Measurements from ENCODE around the gene DNALI1.
"Not testable (repeated sequence)": the region's sequence is repeated elsewhere in the genome, so short reads cannot be mapped to it uniquely, and the experiment has no call there.

DNALI1 gene

GRCh38 chr1:37553927-37554808 is 2.6 kb upstream of the DNALI1 start, which contains the start of gene SNIP1:
Gene SNIP1, minus strand, starts transcription at chr1:37554293. Its CDS starts 64 bp downstream, at chr1:37554229.
- DNase-seq (ENCODE audit: low read depth) = peak; percentile 86

DNA sequence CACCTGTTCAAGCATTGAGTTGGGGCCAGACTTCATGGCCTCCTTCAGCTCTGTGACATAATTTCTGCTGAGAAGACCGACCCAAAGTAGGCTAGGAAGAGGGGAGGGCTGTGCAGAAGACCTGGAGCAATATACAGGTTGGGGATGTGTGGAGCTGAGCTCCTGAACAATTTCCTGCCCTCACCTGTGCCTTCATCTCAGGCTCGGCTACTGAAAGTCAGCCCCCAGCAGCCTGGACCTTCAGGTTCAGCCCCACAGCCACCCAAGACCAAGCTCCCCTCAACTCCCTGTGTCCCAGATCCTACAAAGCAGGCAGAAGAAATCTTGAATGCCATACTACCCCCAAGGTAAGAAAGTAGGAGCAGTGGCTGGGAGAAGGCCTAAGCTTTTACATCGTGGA is 662 bp downstream of the DNALI1 start:
- DNase-seq (ENCODE audit: low read depth) = no peak

GRCh38 chr1:37558411-37558810 is 1.7 kb downstream of the DNALI1 start:
- DNase-seq (ENCODE audit: low read depth) = no peak

DNA sequence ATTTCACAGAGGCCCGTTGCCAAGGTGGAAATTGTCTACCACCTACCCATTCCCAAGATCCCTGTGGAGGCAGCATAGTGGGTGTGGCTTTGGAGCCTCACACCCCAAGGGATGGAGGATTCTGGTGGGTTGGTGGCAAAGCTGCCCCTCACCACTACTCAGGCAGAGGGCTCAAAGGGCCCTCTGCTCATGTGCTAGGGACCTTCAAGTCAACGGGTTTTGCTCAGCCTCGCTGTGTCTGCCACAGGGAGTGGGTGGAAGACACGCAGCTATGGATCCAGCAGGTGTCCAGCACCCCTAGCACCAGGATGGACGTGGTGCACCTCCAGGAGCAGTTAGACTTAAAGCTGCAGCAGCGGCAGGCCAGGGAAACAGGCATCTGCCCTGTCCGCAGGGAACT is 2.3 kb downstream of the DNALI1 start:
- no peak for DNase-seq (ENCODE audit: low read depth)

GRCh38 chr1:37559957-37560379 is 3.2 kb downstream of the DNALI1 start:
- DNase-seq (ENCODE audit: low read depth) = not testable (repeated sequence)

DNA sequence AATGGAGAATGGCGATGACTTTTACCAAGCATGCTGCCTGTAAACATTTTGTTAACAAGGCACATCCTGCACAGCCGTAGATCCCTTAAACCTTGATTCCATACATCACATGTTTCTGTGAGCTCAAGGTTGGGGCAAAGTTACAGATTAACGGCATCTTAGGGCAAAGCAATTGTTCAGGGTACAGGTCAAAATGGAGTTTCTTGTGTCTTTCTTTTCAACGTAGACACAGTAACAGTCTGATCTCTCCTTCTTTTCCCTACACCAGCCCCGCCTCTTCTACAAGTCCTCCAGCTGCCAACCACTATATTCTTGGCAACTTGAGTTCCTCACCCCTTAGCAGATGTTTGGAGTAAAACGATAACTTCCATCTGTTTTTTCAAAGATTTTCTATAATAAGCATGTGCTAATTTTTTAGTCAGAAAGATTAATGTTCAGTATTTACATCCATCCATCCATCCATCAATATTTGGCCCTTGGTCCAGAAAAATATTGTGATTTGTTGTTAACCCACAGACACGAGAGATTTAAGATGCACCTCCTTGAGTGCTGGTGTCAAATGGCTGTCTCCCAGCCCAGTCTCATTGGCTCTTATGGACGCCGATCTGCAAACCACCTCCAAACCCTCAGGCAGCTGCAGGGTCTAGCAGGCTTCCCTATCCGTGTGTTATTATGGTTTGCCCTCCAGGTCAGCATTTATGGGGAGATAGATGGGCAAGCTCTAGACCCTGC is 3.8 kb downstream of the DNALI1 start:
- no peak for DNase-seq (ENCODE audit: low read depth)

DNA sequence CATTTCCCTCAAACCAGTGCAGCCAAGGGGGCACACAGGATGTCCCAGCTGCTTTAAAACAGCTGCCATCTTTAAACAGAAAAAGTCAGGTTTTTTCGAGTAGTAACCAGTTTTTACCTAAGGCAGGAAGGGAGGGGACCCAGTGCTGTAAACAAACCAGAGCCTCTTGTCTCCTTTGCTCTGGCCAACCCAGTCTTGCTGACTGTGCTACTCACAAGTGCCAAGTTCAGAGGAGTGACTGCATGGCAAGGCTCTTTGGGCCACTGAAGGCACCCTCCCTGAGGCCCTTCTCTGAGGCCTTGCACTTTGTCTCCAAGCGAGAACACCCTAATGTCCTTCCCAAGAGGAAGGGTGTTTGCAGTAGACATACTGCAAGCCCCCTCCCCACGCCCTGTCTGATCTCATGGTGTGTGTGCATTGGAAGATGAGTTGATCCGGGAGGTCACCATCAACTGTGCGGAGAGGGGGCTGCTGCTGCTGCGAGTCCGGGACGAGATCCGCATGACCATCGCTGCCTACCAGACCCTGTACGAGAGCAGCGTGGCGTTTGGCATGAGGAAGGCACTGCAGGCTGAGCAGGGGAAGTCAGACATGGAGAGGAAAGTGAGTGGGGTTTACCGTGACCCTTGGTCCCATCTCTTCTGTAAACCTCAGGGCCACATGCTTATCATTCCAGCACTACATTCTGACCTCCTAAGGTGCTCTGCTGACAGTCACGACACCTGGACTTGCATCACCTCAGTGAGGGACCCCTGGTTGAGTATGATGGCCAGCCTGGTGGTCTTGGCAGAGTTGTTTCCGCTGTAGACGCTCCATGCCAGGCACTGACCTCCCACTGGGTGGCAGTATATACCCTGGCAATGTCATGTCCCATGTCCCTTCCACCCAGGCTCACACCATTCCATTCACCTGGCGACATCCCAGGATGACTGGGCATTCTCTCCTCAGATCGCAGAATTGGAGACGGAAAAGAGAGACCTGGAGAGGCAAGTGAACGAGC is 4.7 kb downstream of the DNALI1 start:
- DNase-seq (ENCODE audit: low read depth) = no peak

DNA sequence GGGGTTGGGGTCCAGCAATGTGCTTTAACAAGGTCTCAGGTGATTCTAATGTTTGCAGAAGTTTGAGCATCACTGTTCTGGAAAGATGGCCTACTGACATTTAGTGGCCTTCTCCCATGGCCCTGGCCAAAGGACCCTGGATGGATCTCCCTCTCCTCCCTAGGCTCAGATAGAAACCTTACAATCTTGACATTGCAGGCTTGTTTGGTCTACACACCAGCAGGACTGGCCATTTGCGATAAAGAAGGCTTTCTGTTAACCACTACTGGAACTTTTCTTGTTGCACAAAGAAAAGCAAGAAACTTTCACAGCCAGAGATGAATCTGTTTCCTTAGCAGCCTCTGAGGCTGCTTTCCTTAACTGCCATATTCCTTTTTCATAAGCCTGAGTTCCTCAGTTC is 6.2 kb downstream of the DNALI1 start:
- no peak for DNase-seq (ENCODE audit: low read depth)

DNA sequence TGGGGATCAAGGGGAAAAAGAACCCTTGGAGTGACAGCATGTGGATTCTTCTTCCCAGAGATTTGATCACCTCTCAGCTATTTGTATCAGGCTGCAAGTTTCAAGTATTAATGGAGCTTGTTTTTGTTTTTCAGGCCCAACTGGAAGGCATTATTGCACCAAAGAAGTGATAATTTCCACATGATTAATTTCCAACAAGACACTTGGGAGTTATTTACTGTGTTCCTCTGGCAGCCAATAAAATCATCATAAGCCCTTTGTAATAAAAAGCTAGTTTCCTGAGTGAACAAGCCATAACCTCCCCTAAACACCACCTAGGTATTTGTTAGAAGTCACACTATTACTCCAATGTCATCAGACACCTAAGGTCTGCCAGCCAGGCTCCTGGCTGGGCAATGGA is 8.2 kb downstream of the DNALI1 start:
- no peak for DNase-seq (ENCODE audit: low read depth)

DNA sequence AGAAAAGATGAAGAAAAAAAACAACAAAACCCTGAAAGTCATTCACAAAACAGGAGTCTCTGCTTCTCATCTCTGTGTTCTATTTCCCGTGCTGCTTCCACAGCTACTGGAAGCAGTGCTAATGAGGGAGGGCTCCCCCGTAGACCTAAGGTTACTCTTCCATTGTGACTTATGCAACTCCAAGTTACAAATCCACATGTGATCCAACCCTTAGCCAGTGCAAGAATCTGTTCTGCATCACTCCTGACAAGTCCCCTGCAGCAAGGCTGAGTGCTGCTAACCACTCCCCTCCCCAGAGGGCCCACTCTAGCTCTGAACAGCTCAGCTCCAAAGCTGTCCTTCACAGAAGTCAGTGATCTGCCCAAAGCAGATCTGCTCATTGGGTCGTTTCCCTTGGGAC is 10.3 kb downstream of the DNALI1 start:
- DNase-seq (ENCODE audit: low read depth) = no peak

DNA sequence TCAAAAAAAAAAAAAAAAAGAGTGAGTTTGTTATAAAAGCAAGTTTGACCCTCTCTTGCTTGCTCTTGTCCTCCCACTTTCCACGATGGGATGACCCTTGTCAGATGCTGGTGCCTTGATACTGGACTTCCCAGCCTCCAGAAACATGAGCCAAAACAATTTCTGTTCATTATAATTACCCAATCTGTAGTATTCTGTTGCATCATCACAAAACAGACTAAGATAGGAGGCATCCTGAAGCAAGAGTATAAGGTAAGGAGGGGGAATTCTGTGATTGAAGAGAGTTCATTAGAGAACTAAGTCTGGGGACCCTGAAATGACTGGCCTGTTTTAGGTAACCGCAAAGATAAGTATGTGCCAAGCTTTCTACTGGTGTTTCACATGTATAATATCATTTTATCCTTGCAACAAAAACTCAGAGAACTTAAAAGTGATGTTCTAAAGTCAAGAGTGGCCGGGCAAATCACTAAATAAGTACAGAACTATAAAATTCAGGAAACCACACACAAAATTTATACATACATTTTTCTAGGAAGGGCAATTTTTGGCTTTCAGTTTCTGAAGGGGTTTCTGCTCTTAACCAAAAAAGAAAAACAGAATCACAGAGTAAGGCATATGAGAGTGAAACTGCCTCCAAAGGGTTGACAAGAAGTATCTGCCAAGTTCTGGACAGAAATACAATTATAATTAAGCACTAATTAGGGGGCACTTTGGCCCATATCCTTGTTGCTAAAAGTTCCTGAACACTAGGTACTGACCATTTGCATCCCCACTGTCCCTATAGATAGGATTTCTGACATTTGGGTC is 14.0 kb downstream of the DNALI1 start:
- DNase-seq (ENCODE audit: low read depth) = no peak

DNA sequence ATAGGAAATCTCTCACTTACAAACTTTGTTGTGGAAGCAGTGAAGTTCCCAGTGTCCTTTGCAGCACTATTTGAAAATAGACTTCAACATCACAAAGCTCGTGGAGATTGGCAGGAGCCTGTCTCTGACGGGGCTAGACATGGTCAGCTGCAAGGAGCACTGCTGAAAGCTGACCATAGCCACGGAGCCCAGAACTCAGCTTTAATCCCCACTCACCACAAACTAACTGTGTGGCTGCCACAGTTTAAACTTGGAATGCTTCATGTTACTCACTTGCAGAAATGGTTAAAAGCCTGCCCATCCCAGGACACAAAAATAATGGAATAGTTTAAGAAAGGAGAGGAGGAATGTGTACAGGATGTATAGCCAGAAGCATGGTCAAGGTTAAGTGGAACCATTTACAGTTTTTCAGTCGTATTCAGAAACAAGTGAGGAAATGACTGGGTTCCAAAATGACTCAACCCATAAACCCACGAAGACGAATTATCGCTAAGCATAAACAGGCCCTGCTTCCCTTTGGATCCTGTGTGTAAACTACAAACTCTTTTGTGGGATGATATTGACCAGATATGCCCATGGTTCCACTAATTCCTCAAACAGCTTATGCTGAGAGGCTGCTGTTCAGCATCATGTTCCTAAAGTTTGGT is 18.2 kb downstream of the DNALI1 start:
- peak; percentile 77 for DNase-seq (ENCODE audit: low read depth)

GRCh38 chr1:37575692-37576091 is 19.0 kb downstream of the DNALI1 start:
- no peak for DNase-seq (ENCODE audit: low read depth)

GRCh38 chr1:37584544-37584943 is 27.8 kb downstream of the DNALI1 start:
- not testable (repeated sequence) for DNase-seq (ENCODE audit: low read depth)

DNA sequence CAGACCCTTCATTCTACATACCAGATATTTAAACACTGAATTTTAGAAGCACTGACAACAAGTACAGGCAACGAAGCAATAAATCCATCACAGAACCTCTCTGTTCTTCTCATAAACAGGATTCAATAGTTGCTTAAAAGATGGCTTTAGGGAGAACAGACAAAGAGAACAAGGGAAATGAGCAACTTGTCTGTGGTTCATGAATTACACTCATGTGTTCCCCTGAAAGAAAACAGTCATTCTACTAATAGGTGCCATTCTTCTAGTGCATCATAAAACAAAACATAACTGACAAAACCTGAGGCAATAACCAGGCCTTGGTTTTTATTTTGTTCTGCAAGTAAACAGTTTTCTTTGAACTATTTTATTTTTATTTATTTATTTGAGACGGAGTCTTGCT is 32.2 kb downstream of the DNALI1 start:
- DNase-seq (ENCODE audit: low read depth) = no peak

- no peak for DNase-seq (ENCODE audit: low read depth)
These were observed 37.0 kb downstream of the DNALI1 start for GRCh38 chr1:37593726-37594125.

DNA sequence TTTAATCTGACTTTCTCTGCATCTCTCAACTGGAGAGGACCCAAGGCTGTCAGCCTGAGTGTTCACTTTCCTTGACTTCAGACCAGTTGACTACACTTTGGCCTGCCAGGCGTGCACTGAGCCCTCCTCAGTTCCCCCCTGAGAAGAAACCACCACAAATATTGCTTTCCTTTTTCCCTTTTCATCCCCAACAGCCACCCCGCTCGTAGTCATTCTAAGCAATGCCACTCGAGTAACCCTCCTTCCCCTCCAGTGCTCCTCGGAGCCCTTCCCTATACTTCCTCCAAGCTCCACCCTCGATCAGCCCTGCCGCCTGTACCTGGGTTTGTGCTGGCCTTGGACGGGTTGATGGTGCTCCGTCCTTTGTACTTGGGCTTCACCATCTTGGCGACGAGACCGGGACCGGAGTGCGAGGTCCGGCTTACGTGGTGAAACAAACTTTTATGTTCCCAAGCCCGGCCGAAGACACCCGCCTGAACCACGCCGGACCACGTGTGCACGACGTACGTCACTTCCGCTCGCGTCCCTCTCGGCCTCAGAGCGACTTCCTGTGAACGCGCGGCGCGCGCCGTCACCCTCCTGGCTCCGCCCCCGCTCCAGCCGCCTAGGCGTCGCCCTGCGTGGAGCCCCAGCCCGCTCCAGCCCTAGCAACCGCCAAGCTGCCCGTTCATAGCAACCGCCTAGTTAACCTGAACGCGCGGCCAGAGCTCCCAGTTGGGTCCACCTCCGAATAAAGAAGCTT is 38.9 kb downstream of the DNALI1 start, which contains the start of gene GNL2:
Gene GNL2, minus strand, starts transcription at position 498 of the 742 bp plus-strand sequence. Its CDS starts 115 bp downstream, at position 383.
- DNase-seq (ENCODE audit: low read depth) = peak; percentile 90

DNA sequence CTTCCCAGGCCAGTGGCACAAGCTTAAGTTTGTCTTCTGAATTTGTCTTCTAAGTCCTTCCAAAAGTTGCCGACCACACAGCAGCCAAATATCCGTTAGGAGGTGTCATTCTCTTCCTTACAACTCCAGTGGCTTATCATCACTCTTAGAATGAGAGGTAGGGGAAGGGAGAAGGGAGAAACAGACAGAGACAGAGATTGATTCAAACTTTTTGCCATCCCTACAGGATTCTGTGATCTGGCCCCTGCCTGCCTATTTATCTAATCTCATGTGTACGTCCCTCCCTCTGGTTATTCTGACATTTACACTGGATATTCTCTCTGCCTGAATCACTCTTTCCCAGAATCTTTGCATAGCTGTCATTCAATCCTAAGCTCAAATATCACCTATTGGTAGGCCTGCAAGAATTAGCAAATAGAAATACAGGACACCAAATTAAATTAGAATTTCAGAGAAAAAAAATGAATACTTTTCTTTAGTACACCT is 39.5 kb downstream of the DNALI1 start:
- DNase-seq (ENCODE audit: low read depth) = no peak

DNA sequence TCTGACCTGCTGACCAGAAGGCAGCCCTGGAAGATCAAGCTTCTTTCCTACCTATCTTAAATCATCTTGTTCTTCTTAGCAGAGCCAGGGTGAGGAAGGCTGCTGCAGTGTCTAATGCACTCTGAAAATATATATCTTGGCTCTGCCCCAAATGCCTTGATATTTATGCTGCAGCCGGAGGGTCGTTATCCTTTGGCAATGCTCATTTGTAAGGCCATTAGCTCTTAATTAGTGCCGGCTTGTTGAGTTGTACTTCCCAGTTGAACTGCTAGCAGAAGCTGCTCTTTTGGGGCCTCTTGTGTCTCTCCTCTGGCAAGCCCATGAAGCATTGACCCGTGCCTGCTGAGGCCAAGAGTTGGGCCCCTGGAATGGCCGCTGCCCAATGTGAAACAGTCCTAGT is 43.2 kb downstream of the DNALI1 start:
- DNase-seq (ENCODE audit: low read depth) = no peak

DNA sequence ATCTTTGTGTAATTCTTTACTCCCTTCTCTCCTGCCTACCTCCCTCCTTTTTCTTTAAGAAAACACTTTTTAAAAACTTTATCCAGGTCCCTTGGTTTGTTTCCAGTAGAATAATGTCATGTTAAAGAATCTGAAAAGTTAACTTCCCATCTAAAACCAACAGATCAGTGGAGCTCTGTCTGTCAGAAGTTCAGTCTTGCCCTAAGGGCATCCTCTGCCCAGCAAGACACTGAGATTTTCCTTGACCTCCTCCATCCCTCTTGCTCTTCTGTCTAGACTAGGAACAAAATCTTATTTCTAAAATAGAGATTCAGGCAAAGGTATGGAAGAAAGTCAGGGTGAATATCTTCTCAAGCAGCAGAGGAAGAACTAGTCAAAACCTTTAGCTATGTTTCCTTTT is 44.7 kb downstream of the DNALI1 start:
- DNase-seq (ENCODE audit: low read depth) = no peak
